IMR-90 (cell line): ENCODE measurements around the gene ENTPD1. TPM values are rescaled to one million over a fixed set of nuclear protein-coding genes. Genes with fewer than 3 reads are reported as not detected.

ENCODE experiments used
- ATAC-seq: fragments of 200-7000 bp; cut with Tn5 transposase; 2 replicates; pipeline ENCODE4 v1.9.1; 2020; ENCODE audit warnings: low read depth, mild to moderate bottlenecking, moderate library complexity
- BruUV-seq: library from RNA; stranded (reverse); fragments of 400-500 nt; replicated peaks from 2 replicates; lab custom pipeline; 2021; lab: Mats Ljungman, UMichigan
- CTCF ChIA-PET: fragments of 300-600 bp; formaldehyde crosslinking; extraction: SDS; loops from one replicate; lab custom pipeline; 2021; ENCODE audit warnings: antibody characterized with exemption; lab: Yijun Ruan, JAX
- POLR2A ChIA-PET: fragments of 300-600 bp; sonication (Branson Sonifier 250); formaldehyde crosslinking; loops from one replicate; lab custom pipeline; 2022; ENCODE audit warnings: antibody characterized with exemption; ENCODE audit not compliant: unreplicated experiment; lab: Charles Lee
- DNase-seq: peaks from one replicate; pipeline ENCODE4 v3.0.0; 2013
- H2AFZ ChIP-seq: replicated peaks from 2 replicates; pipeline ENCODE3; 2013; ENCODE audit warnings: low read length, mild to moderate bottlenecking; ENCODE audit not compliant: poor library complexity
- H2AK5ac ChIP-seq: 2 replicates; pipeline ENCODE4 v1.6.1; 2013; ENCODE audit warnings: low read depth, low read length, inconsistent platforms
- H2AK9ac ChIP-seq: replicated peaks from 2 replicates; pipeline ENCODE3; 2013; ENCODE audit warnings: mild to moderate bottlenecking, low read depth, low read length, moderate library complexity; ENCODE audit not compliant: poor library complexity
- H2BK120ac ChIP-seq: 2 replicates; pipeline ENCODE4 v1.6.1; 2013; ENCODE audit warnings: low read depth, low read length, inconsistent platforms
- H2BK15ac ChIP-seq: 3 replicates; pipeline ENCODE4 v1.6.1; 2013; ENCODE audit warnings: low read depth, low read length, inconsistent platforms
- H2BK20ac ChIP-seq: 2 replicates; pipeline ENCODE4 v1.6.1; 2013; ENCODE audit warnings: low read depth, mild to moderate bottlenecking, inconsistent platforms, low read length, moderate library complexity
- H2BK5ac ChIP-seq: 2 replicates; pipeline ENCODE4 v1.6.1; 2013; ENCODE audit warnings: mild to moderate bottlenecking, low read depth, low read length, inconsistent platforms; ENCODE audit not compliant: poor library complexity, severe bottlenecking
- H3K14ac ChIP-seq: replicated peaks from 2 replicates; pipeline ENCODE4 v1.6.1; 2013; ENCODE audit warnings: low read depth, low read length, inconsistent platforms
- H3K18ac ChIP-seq: 2 replicates; pipeline ENCODE4 v1.6.1; 2013; ENCODE audit warnings: low read depth, low read length, control low read depth
- H3K23ac ChIP-seq: 2 replicates; pipeline ENCODE4 v1.6.1; 2013; ENCODE audit warnings: low read depth, low read length, inconsistent platforms
- H3K27ac ChIP-seq: 2 replicates; pipeline ENCODE4 v1.5.1; 2013; ENCODE audit warnings: mild to moderate bottlenecking, control low read depth, low read length; ENCODE audit not compliant: insufficient read depth
- H3K27me3 ChIP-seq: 2 replicates; pipeline ENCODE4 v1.6.1; 2013; ENCODE audit warnings: low read length; ENCODE audit not compliant: control insufficient read depth, insufficient read depth
- H3K36me3 ChIP-seq: 2 replicates; pipeline ENCODE4 v1.6.1; 2013; ENCODE audit warnings: low read length, mixed read lengths; ENCODE audit not compliant: control insufficient read depth, insufficient read depth
- H3K4ac ChIP-seq: 2 replicates; pipeline ENCODE4 v1.6.1; 2013; ENCODE audit warnings: low read depth, low read length, inconsistent platforms
- H3K4me1 ChIP-seq: 2 replicates; pipeline ENCODE4 v1.6.1; 2013; ENCODE audit warnings: low read length, mixed read lengths; ENCODE audit not compliant: control insufficient read depth, insufficient read depth
- H3K4me2 ChIP-seq: 2 replicates; pipeline ENCODE4 v1.6.1; 2013; ENCODE audit warnings: low read depth, mild to moderate bottlenecking, control low read depth, low read length, moderate library complexity
- H3K4me3 ChIP-seq: 2 replicates; pipeline ENCODE4 v1.5.1; 2013; ENCODE audit warnings: low read depth, mild to moderate bottlenecking, control low read depth, low read length, moderate library complexity; ENCODE audit not compliant: insufficient read depth
- H3K56ac ChIP-seq: 2 replicates; pipeline ENCODE4 v1.6.1; 2013; ENCODE audit warnings: low read length, inconsistent platforms; ENCODE audit not compliant: insufficient read depth; ENCODE audit errors: extremely low read depth
- H3K79me1 ChIP-seq, 2 experiments: 2 replicates each; pipeline ENCODE4 v1.6.1; 2013; ENCODE audit warnings: low read length in 2 of 2, inconsistent platforms in 1 of 2, low read depth in 1 of 2
- H3K9ac ChIP-seq: 2 replicates; pipeline ENCODE4 v1.6.1; 2013; ENCODE audit warnings: low read depth, low read length, control low read depth
- H3K9me1 ChIP-seq: 2 replicates; pipeline ENCODE4 v1.6.1; 2013; ENCODE audit warnings: low read length, inconsistent platforms; ENCODE audit not compliant: insufficient read depth
- H3K9me3 ChIP-seq: 2 replicates; pipeline ENCODE4 v1.6.1; 2013; ENCODE audit warnings: low read length; ENCODE audit not compliant: control insufficient read depth, insufficient read depth
- H4K20me1 ChIP-seq: 2 replicates; pipeline ENCODE4 v1.6.1; 2013; ENCODE audit warnings: low read length, inconsistent platforms; ENCODE audit not compliant: insufficient read depth
- H4K5ac ChIP-seq: 2 replicates; pipeline ENCODE4 v1.6.1; 2013; ENCODE audit warnings: mild to moderate bottlenecking, low read depth, low read length, control low read depth
- H4K8ac ChIP-seq, 2 experiments: 2 replicates each; pipeline ENCODE4 v1.6.1; 2013; ENCODE audit warnings: low read depth in 2 of 2, low read length in 2 of 2, control low read depth in 1 of 2, inconsistent platforms in 1 of 2
- H4K91ac ChIP-seq: 2 replicates; pipeline ENCODE4 v1.6.1; 2013; ENCODE audit warnings: low read depth, low read length, inconsistent platforms; ENCODE audit not compliant: insufficient read depth
- BHLHE40 ChIP-seq: fragments of 150-350 bp; IDR thresholded peaks from 2 replicates; pipeline ENCODE4 v1.6.1; 2016; ENCODE audit warnings: mild to moderate bottlenecking, low read depth, low read length
- CEBPB ChIP-seq: IDR thresholded peaks from 2 replicates; pipeline ENCODE4 v1.6.1; 2012; ENCODE audit warnings: low read depth, low read length, improper control_type of control experiment
- CHD1 ChIP-seq: IDR thresholded peaks from 2 replicates; pipeline ENCODE4 v1.6.1; 2012; ENCODE audit warnings: low read depth, low read length, improper control_type of control experiment
- FOS ChIP-seq: fragments of 150-350 bp; IDR thresholded peaks from 2 replicates; pipeline ENCODE4 v1.6.1; 2016; ENCODE audit warnings: low read depth, low read length
- MAFK ChIP-seq: IDR thresholded peaks from 2 replicates; pipeline ENCODE4 v1.6.1; 2012; ENCODE audit warnings: low read depth, low read length, improper control_type of control experiment
- MAZ ChIP-seq: IDR thresholded peaks from 2 replicates; pipeline ENCODE4 v1.6.1; 2012; ENCODE audit warnings: low read depth, mild to moderate bottlenecking, low read length, improper control_type of control experiment, moderate library complexity, borderline replicate concordance
- MXI1 ChIP-seq: IDR thresholded peaks from 2 replicates; pipeline ENCODE4 v1.6.1; 2012; ENCODE audit warnings: low read depth, mild to moderate bottlenecking, low read length, moderate library complexity, borderline replicate concordance
- NFE2L2 ChIP-seq: fragments of 150-350 bp; IDR thresholded peaks from 2 replicates; pipeline ENCODE4 v1.6.1; 2016; ENCODE audit warnings: low read depth, mild to moderate bottlenecking, low read length
- POLR2A ChIP-seq: IDR thresholded peaks from 2 replicates; pipeline ENCODE4 v1.6.1; 2012; ENCODE audit warnings: mild to moderate bottlenecking, low read depth, low read length
- RAD21 ChIP-seq: IDR thresholded peaks from 2 replicates; pipeline ENCODE4 v1.6.1; 2012; ENCODE audit warnings: low read length, improper control_type of control experiment
- RCOR1 ChIP-seq: IDR thresholded peaks from 2 replicates; pipeline ENCODE4 v1.6.1; 2012; ENCODE audit warnings: mild to moderate bottlenecking, low read length, improper control_type of control experiment; ENCODE audit not compliant: insufficient replicate concordance
- RFX5 ChIP-seq: IDR thresholded peaks from 2 replicates; pipeline ENCODE4 v1.8.0; 2012; ENCODE audit warnings: low read depth, mild to moderate bottlenecking, low read length, moderate library complexity
- SMC3 ChIP-seq: fragments of 150-350 bp; IDR thresholded peaks from 2 replicates; pipeline ENCODE4 v1.6.1; 2016; ENCODE audit warnings: low read depth, mild to moderate bottlenecking, antibody characterized with exemption, low read length, moderate library complexity
- WGBS, 2 experiments: methylation state at CpG; one replicate each; pipeline versions ENCODE4 v1.1.5 to v1.1.7; 2013; ENCODE audit warnings: missing lambda C conversion rate in 2 of 2; ENCODE audit not compliant: insufficient read length in 1 of 2; ENCODE audit errors: extremely low coverage in 2 of 2; 5-methylcytosine and 5-hydroxymethylcytosine counted together
- dilution Hi-C: fragments of 300-500 bp; cut with HindIII; formaldehyde crosslinking; loops from one replicate; pipeline ENCODE4 v1.14.3; 2018; ENCODE audit warnings: low sequenced_read_pairs; ENCODE audit not compliant: unreplicated experiment
- in situ Hi-C: fragments of 300-500 bp; cut with MboI; formaldehyde crosslinking; loops from 3 replicates; pipeline ENCODE4 v1.14.3; 2019; ENCODE audit warnings: low sequenced_read_pairs, inconsistent platforms, mixed read lengths
- intact Hi-C: fragments of 100-400 bp; cut with micrococcal nuclease; formaldehyde crosslinking; loops from 2 replicates; pipeline ENCODE4 v1.10.0; 2022
- polyA plus RNA-seq, 3 experiments: library from polyadenylated mRNA; depleted of rRNA; stranded (reverse); fragments of >200 nt; gene quantifications; 2 replicates each; pipeline ENCODE4 v1.2.3, GENCODE V29; 2012; ENCODE audit warnings: low replicate concordance in 1 of 3
- total RNA-seq: library from RNA; depleted of rRNA; stranded (reverse); fragments of >200 nt; gene quantifications from 2 replicates; pipeline ENCODE4 v1.2.3, GENCODE V29; 2012
- TF ChIP-seq, protein P1 (sequence below): fragments of 150-350 bp; IDR thresholded peaks from 2 replicates; pipeline ENCODE4 v1.6.1; 2017; ENCODE audit warnings: mild to moderate bottlenecking, antibody characterized with exemption, low read length, low read depth
- TF ChIP-seq, protein P2 (sequence below): conservative IDR thresholded peaks from 2 replicates; pipeline ENCODE4 v1.5.1; 2012; ENCODE audit warnings: mild to moderate bottlenecking, low read depth, low read length, improper control_type of control experiment
- TF ChIP-seq, protein P3 (sequence below): fragments of 150-350 bp; IDR thresholded peaks from 2 replicates; pipeline ENCODE4 v1.6.1; 2016; ENCODE audit warnings: low read depth, mild to moderate bottlenecking, low read length, moderate library complexity, borderline replicate concordance

ENTPD1 gene
- total and polyA plus RNA-seq, 2 of the 4 experiments (the other 2 are of a cell fraction) = under 0.01 TPM; not detected in 1

DNA sequence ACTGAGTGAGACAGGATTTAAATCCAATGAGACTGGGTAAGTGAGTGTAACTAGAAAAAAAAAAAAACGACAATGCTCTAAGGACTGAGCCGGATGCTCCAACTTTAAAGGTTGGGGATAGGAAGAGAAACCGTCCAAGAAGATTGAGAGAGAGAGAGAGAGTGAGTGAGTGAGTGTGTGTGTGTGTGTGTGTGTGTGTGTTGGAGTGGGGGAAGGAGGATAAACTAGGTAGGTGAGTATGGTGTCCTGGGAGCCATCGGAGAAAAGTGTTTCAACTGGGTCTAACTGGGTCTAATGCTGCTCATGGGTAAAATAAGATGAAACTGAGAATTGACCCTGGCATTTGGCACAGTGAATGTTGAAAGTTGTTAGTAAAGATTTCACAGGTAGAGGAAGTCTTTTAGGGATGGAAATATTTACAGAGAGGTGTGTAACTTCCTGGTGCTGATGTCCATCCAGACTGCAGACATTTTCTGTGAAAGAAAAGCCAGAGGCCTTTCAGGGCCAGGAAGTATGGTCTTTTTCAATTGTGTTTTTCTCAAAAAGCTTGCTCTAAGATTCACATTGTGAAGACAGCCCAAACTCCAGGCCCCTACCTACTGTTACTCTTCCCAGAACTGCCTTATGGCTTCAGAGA, 14.2 kb downstream of the ENTPD1 start:
- Histone ChIP-seq H3K9me1 (no peaks in the 10 kb centered on the region), H3K79me1 (no peaks in the 10 kb centered on the region), H4K5ac (no peak overlapping the region), H3K27ac (no peak overlapping the region), H4K20me1 (no peaks in the 10 kb centered on the region), H3K18ac (no peak overlapping the region), H4K8ac (no peak overlapping the region), H3K23ac (no peak overlapping the region), H3K9me3 (peaks cover 4% of the 10 kb centered on the region; the same call in 1 of the 2 replicates), H2BK120ac (no peak overlapping the region), H3K4me3 (no peak overlapping the region), H2BK5ac (peak overlapping the region; percentile 50), H3K36me3 (no peaks in the 10 kb centered on the region), H3K9ac (no peak overlapping the region), H2AK5ac (no peak overlapping the region), H3K27me3 (no peaks in the 10 kb centered on the region), H3K4me2 (no peak overlapping the region), H3K4me1 (peaks cover 2% of the 10 kb centered on the region; the same call in 1 of the 2 replicates), H2BK20ac (no peak overlapping the region), H2AK9ac (no peak overlapping the region), H3K14ac (no peak overlapping the region), H2AFZ (no peak overlapping the region), H4K91ac (no peak overlapping the region), H3K56ac (no peak overlapping the region), H3K4ac (no peak overlapping the region), H2BK15ac (no peak overlapping the region)
- DNase-seq = no peak
- BruUV-seq = no TSS peak
- in situ Hi-C loops (no loop called here), intact Hi-C loops (no loop called here), dilution Hi-C loops (no loop called here)
- POLR2A ChIA-PET = no interaction called here
- WGBS, 2 experiments = 71% methylated on average over 3 of the region's 4 CpGs; no CpG with 5 or more reads in 1 of the 2 experiments
- ATAC-seq = no peak
- TF ChIP-seq SMC3 = no peak
- no peak for TF ChIP-seq FOS
- no peak for TF ChIP-seq MXI1
- TF ChIP-seq POLR2A = no peak
- no peak for TF ChIP-seq MAFK
- TF ChIP-seq MAZ = no peak
- TF ChIP-seq, protein P1, sequence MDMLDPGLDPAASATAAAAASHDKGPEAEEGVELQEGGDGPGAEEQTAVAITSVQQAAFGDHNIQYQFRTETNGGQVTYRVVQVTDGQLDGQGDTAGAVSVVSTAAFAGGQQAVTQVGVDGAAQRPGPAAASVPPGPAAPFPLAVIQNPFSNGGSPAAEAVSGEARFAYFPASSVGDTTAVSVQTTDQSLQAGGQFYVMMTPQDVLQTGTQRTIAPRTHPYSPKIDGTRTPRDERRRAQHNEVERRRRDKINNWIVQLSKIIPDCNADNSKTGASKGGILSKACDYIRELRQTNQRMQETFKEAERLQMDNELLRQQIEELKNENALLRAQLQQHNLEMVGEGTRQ = no peak
- TF ChIP-seq CHD1 = no peak
- no peak for TF ChIP-seq CEBPB
- TF ChIP-seq, protein P2, sequence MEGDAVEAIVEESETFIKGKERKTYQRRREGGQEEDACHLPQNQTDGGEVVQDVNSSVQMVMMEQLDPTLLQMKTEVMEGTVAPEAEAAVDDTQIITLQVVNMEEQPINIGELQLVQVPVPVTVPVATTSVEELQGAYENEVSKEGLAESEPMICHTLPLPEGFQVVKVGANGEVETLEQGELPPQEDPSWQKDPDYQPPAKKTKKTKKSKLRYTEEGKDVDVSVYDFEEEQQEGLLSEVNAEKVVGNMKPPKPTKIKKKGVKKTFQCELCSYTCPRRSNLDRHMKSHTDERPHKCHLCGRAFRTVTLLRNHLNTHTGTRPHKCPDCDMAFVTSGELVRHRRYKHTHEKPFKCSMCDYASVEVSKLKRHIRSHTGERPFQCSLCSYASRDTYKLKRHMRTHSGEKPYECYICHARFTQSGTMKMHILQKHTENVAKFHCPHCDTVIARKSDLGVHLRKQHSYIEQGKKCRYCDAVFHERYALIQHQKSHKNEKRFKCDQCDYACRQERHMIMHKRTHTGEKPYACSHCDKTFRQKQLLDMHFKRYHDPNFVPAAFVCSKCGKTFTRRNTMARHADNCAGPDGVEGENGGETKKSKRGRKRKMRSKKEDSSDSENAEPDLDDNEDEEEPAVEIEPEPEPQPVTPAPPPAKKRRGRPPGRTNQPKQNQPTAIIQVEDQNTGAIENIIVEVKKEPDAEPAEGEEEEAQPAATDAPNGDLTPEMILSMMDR = no peak
- TF ChIP-seq RCOR1 = no peak
- TF ChIP-seq NFE2L2 = no peak
- TF ChIP-seq, protein P3, sequence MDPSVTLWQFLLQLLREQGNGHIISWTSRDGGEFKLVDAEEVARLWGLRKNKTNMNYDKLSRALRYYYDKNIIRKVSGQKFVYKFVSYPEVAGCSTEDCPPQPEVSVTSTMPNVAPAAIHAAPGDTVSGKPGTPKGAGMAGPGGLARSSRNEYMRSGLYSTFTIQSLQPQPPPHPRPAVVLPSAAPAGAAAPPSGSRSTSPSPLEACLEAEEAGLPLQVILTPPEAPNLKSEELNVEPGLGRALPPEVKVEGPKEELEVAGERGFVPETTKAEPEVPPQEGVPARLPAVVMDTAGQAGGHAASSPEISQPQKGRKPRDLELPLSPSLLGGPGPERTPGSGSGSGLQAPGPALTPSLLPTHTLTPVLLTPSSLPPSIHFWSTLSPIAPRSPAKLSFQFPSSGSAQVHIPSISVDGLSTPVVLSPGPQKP = no peak
- no peak for TF ChIP-seq RFX5
- no peak for TF ChIP-seq BHLHE40
- no peak for TF ChIP-seq RAD21
- CTCF ChIA-PET = no interaction called here
